Forelimb muscle (tissue), 1 donor: Measurements from ENCODE around the gene ARF6. TPM values are rescaled to one million over a fixed set of nuclear protein-coding genes. Genes with fewer than 3 reads are reported as not detected.

ENCODE experiments used
- DNase-seq: peaks from one replicate; pipeline ENCODE4 v3.0.0-alpha.2; 2013; ENCODE audit warnings: low read depth
- polyA plus RNA-seq: library from polyadenylated mRNA; unstranded; fragments of 120-200 nt; gene quantifications from one replicate; pipeline ENCODE4 v1.2.1, GENCODE V29; 2013; ENCODE audit not compliant: insufficient read length

The ARF6 gene
- polyA plus RNA-seq, 1 donor = 29.1 TPM

GRCh38 chr14:49940808-49941421, 48.0 kb downstream of the ARF6 start:
- no peak for DNase-seq

GRCh38 chr14:49942090-49942489, 49.2 kb downstream of the ARF6 start:
- DNase-seq = no peak

- DNase-seq = no peak
These were observed 51.6 kb downstream of the ARF6 start for GRCh38 chr14:49944501-49944900.

GRCh38 chr14:49945448-49946319, 52.8 kb downstream of the ARF6 start:
- no peak for DNase-seq

Other genes starting within 250 kb of the ARF6 start
- gene POLE2, start 204.9 kb upstream of the ARF6 start, polyA plus RNA-seq = 9.3 TPM
- gene KLHDC1, start 200.0 kb upstream of the ARF6 start, polyA plus RNA-seq = 5.1 TPM
- gene KLHDC2, start 124.9 kb upstream of the ARF6 start, polyA plus RNA-seq = 75.0 TPM
- gene NEMF, start 40.3 kb upstream of the ARF6 start, polyA plus RNA-seq = 45.6 TPM
- gene VCPKMT, start 223.5 kb downstream of the ARF6 start, polyA plus RNA-seq = 9.7 TPM